ENCODE data around the gene COL25A1. TPM values are rescaled to one million over a fixed set of nuclear protein-coding genes. Genes with fewer than 3 reads are reported as not detected.
"Not testable (repeated sequence)": the region's sequence is repeated elsewhere in the genome, so short reads cannot be mapped to it uniquely, and the experiment has no call there.

Gene COL25A1
- total RNA-seq, 1 donor from 2014 or later: 0.04 TPM

DNA sequence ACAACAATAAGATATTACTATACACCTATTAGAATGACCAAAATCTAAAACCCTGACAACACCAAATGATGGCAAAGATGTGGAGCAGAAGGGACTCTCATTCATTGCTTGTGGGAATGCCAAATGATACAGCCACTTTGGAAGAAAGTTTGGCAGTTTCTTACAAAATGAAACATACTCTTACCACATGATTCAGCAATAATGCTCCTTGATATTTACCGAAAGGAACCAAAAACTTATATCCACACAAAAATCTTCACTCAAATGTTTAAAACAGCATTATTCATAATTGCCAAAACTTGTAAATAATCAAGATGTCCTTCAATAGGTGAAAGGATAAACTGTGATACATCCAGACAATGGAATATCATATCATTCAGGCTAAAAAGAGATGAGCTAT, 180.9 kb downstream of the COL25A1 start:
- ATAC-seq: no peak

- no peak for ATAC-seq
Observed at GRCh38 chr4:109119852-109120251, 182.6 kb downstream of the COL25A1 start.

- ATAC-seq: no peak
Observed at GRCh38 chr4:109118635-109119034, 183.8 kb downstream of the COL25A1 start.

GRCh38 chr4:109114501-109114900, 188.0 kb downstream of the COL25A1 start:
- no peak for ATAC-seq

GRCh38 chr4:109113521-109113920, 188.9 kb downstream of the COL25A1 start:
- no peak for ATAC-seq

GRCh38 chr4:109111031-109111430, 191.4 kb downstream of the COL25A1 start:
- no peak for ATAC-seq

GRCh38 chr4:109108215-109108614, 194.2 kb downstream of the COL25A1 start:
- not testable (repeated sequence) for ATAC-seq

DNA sequence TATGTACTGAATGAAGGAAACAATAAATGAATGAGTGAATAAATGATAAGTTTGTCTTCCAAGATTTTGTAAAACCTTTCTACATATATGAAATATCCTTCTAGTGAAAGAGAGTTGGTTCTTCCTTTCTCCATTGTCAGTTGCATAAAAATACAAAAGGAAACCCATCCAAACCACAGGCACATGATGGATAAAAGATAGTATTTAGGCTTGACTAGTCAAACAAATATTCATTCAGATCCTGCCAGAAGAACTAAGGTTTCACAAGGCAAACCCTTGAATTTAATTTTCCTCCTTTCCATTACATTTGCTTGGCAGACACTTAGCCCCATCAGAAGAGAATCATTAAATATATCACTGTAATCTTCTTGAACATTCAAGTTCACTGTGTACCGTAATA, 208.4 kb downstream of the COL25A1 start:
- ATAC-seq: no peak

DNA sequence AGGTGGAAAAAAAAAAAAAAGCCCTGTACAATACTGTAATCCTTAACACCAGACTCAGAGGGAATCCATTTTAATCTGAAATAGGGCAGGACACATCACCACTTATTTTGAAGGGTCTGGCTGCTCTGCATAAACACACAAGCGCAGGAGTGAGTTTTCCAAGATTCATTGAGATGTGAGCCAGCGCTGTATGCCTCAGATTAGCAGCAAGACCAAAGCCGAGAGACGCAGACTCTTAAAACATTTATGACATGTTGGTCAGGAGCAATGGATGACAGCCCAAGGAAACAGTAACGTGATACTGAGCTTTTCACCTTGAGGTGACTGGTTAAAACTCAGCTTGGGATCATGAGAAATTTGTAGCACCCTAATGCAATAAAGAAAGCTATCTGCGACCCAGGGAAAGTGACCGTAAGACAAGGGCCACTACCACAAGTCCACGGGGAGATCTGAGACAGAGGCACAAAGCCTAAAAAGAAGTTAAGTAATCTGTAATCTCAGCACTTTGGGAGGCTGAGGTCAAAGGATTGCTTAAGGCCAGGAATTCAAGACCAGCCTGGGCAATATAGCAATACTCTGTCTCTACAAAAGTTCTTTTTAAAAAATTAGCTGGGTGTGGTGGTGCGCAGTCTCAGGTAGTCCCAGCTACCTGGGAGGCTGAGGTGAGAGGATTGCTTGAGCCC, 210.6 kb downstream of the COL25A1 start:
- ATAC-seq: no peak

GRCh38 chr4:109083911-109084310, 218.5 kb downstream of the COL25A1 start:
- ATAC-seq: no peak

GRCh38 chr4:109079731-109080130, 222.7 kb downstream of the COL25A1 start:
- no peak for ATAC-seq

DNA sequence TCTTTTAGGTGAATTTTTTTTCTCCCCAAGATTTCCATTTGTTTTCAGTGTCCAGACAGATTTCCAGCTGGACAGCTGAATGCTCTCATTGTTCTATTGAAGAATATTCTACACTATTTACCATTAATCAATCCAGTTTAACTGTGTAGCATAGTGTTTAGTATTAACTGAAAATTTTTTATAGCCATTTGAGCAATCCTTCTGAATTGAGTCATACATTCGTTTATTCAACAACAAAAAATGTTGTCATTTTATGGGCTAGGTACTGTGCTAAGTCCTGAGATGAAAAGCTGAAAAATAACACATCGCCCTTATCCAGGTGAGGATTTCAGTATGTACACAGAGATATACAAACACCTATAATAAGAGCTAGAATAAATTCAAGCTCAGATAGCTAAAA, 223.3 kb downstream of the COL25A1 start:
- ATAC-seq: no peak

DNA sequence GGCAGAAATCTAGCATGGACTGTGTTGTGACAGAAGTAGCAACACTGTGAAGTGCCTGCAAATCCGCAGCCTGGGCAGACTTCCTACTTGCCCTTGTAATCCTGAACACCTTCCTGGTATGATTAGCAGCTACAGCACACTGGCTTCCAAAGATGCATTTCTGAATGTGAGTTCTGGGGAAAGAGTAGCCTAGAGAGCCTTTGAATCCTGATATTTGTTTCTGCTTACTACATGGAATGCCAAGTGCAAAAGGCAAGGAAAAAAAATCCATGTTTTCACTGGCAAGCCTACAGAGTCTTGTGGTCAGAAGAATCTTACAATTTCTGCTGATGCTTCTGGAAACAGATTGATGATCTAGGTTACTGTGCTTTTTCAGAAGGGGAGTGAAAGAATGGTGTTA, 223.7 kb downstream of the COL25A1 start:
- no peak for ATAC-seq

DNA sequence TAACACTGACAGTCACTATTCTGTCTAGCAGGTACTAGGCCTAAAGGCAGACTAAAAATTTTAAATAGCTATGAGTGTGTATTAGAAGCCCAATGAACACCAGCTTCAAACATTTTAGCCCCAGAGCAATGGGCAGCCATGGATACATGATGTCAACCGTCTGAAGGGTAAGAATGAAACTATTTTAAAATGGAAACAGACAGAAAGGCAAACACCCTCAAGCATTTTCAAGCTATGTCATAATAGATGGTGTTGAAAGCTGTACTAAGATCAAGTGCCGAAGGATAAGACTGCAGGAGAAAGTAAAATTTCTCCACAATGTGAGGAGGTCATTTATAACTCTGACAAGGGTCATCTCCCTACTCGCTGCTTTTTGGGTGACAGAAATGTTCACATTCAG, 225.0 kb downstream of the COL25A1 start:
- ATAC-seq: no peak

DNA sequence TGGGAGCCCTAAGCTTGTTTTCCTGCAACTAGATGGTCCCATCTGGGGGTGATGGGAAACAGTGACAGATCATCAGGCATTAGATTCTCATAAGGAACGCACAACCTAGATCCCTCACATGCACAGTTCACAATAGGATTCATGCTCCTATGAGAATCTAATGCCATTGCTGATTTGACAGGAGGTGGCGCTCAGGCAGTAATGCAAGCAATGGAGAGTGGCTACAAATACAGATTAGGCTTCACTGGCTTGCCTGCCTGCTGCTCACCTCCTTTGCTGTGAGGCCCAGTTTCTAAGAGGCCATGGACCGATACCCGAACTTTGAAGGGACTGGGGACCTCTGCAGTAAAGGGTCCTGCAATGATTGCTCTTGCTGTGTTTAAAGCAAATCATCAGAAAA, 225.7 kb downstream of the COL25A1 start:
- not testable (repeated sequence) for ATAC-seq

DNA sequence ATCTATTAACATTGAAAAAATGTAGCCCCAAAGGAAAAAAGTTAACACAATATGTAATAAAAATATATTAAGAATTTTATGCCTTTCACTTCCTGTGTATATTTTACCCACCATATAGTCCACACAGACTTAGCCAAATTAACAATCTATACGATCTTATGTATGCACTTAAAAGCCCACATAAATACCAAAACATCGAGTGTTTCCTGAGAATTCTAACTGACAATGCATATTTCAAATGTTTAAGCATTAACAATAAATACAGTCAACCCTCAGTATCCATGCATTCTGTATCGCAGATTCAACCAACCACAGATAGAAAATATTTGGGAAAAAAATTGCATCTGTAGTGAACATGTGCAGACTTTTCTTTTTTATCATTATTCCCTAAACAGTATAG, 226.8 kb downstream of the COL25A1 start:
- ATAC-seq: no peak

GRCh38 chr4:109072595-109072994, 229.9 kb downstream of the COL25A1 start:
- no peak for ATAC-seq

GRCh38 chr4:109070677-109071076, 231.8 kb downstream of the COL25A1 start:
- not testable (repeated sequence) for ATAC-seq

- ATAC-seq: no peak
Observed at GRCh38 chr4:109067508-109068235, 234.8 kb downstream of the COL25A1 start.

GRCh38 chr4:109065006-109065405, 237.5 kb downstream of the COL25A1 start:
- ATAC-seq: no peak

GRCh38 chr4:109053257-109053656, 249.2 kb downstream of the COL25A1 start:
- ATAC-seq: no peak

DNA sequence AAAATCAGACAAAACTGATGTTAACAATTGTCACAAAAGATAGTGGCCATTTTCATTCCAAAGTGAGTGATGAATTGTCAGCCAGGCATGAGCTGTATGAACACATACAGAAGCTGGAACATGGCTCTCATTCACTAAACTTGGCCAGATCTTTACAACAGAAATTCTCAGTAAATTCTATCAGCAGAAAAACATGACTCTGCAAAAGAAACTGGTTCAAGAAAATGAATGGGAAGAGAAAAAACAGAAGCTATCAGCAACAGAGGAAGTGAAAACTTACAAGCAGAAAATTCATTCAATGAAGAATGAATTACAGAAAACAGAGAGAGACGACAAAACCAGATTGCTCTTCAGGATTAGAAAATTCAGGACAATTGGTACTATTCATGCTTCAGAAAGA, 249.6 kb downstream of the COL25A1 start:
- no peak for ATAC-seq

- no peak for ATAC-seq
Observed at GRCh38 chr4:109051054-109051453, 251.4 kb downstream of the COL25A1 start.

- no peak for ATAC-seq
Observed at GRCh38 chr4:109049926-109050325, 252.5 kb downstream of the COL25A1 start.

All from esophagus mucosa (tissue), 1 donor.